Activated naive CD4-positive, alpha-beta T cell treated with anti-CD3 and anti-CD28 coated beads, Interleukin-2, amount 50 U/mL, for 72 hours (primary cell): ENCODE data around the gene YTHDF2. TPM values are rescaled to one million over a fixed set of nuclear protein-coding genes. Genes with fewer than 3 reads are reported as not detected.
"Not testable (repeated sequence)": the region's sequence is repeated elsewhere in the genome, so short reads cannot be mapped to it uniquely, and the experiment has no call there.

Source experiments
- ATAC-seq, 2 donors: fragments of 150-1000 bp; cut with Tn5 transposase; 2 replicates each; pipeline ENCODE4 v1.10.0; 2021; ENCODE audit warnings: mild to moderate bottlenecking in 2 of 2, moderate library complexity in 2 of 2
- DNase-seq, 2 donors: peaks; one replicate each; pipeline ENCODE4 v3.0.0; 2021 to 2022; ENCODE audit warnings: low spot score in 2 of 2
- H3K27ac Mint-ChIP-seq, 2 donors: one replicate each; pipeline ENCODE4 v1.8.0; 2022; ENCODE audit warnings: mild to moderate bottlenecking in 2 of 2, mixed read lengths in 2 of 2
- H3K36me3 Mint-ChIP-seq, 2 donors: one replicate each; pipeline ENCODE4 v1.8.0; 2022; ENCODE audit warnings: mixed read lengths in 2 of 2
- H3K9me3 Mint-ChIP-seq, 2 donors: one replicate each; pipeline ENCODE4 v1.8.0; 2022; ENCODE audit warnings: mixed read lengths in 2 of 2
- total RNA-seq, 2 donors: library from RNA; stranded (reverse); gene quantifications; one replicate each; pipeline ENCODE4 v1.2.3, GENCODE V29; 2022

The YTHDF2 gene
- total RNA-seq, 2 donors from 2014 or later, result 65.7 to 78.0 TPM

DNA sequence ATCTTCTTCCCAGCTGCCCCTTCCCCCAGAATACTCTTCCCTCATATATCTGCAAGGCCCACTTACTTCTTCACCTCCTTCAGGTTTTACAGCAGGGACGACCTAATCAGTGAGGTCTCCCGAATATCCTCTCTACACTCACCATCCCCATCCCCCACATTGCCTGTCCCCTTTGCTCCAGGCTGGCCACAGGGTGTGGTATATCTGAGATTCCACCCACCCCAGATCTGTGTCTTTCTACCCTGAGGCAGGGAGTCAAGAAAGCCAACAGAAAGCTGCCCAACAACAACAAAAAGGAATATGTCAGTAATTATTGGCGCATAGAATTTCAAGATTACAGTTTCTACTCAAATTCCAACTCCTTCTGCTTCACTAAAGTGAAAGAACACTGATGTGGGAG lies 45.3 kb downstream of the YTHDF2 start:
- Mint-ChIP-seq H3K36me3 (no peaks in the 10 kb centered on the region), H3K27ac (no peak overlapping the region), H3K9me3 (no peaks in the 10 kb centered on the region)
- DNase-seq (no peak), ATAC-seq (no peak)

DNA sequence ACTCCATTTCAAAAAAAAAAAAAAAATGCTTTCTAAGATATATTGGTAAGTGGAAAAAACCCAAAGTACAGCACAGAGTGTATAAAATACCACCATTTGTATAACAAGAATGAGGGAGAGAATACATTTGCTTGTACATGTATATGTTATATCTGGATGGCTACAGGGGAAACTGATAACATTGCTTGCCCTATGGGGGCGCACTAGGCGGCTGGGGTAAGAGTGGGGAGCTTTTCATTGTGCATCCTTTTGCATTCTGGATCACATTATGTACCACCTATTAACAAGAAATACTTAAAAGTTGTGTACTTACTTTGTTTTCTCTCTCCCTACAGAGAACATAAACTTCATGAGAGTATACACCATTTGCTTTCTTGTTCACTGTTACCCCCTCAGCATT lies 46.6 kb downstream of the YTHDF2 start:
- H3K27ac Mint-ChIP-seq, result no peak overlapping the region
- DNase-seq (no peak), ATAC-seq (no peak)
- H3K36me3 Mint-ChIP-seq, result no peaks in the 10 kb centered on the region
- H3K9me3 Mint-ChIP-seq, result no peaks in the 10 kb centered on the region

DNA sequence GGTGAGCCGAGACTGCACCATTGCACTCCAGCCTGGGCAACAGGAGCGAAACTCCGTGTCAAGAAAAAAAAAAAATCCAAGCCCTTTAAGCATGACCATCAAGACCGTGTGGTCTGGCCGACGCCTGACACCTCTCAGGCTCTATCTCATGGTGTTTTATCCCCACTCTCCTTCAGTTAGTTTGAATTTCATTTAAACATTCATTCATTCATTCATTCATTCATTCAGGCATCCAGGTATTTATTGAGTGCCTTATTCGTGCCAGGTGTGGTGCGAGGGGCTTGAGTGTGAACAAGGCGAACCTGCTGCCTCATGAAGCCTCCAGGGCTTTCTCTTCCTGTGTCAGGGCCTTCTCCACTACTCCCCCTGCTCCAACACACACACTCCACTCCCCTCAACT lies 52.7 kb downstream of the YTHDF2 start:
- no peak for ATAC-seq
- Mint-ChIP-seq H3K36me3 (no peaks in the 10 kb centered on the region), H3K9me3 (no peaks in the 10 kb centered on the region), H3K27ac (no peak overlapping the region)
- DNase-seq, result no peak

DNA sequence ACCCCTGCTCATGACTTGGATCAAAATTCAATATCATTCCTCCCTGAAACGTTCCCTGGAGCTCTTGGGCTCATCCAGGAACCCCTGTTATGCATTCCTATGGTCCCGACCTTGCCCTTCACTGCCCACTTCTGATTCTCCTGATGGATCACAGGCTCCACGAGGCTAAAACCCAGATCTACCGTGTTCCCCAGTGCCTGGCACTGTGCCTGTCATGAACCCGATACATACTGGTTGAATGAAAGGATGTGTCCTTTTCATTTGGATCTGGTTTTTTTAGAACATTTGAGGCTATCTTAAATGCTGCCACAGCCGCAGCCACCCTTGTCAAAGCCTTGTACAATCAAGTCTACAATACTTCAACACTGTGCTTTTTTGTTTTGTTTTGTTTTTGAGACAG lies 53.1 kb downstream of the YTHDF2 start:
- Mint-ChIP-seq H3K36me3 (no peaks in the 10 kb centered on the region), H3K27ac (no peak overlapping the region), H3K9me3 (no peaks in the 10 kb centered on the region)
- DNase-seq, result no peak
- ATAC-seq, result no peak

DNA sequence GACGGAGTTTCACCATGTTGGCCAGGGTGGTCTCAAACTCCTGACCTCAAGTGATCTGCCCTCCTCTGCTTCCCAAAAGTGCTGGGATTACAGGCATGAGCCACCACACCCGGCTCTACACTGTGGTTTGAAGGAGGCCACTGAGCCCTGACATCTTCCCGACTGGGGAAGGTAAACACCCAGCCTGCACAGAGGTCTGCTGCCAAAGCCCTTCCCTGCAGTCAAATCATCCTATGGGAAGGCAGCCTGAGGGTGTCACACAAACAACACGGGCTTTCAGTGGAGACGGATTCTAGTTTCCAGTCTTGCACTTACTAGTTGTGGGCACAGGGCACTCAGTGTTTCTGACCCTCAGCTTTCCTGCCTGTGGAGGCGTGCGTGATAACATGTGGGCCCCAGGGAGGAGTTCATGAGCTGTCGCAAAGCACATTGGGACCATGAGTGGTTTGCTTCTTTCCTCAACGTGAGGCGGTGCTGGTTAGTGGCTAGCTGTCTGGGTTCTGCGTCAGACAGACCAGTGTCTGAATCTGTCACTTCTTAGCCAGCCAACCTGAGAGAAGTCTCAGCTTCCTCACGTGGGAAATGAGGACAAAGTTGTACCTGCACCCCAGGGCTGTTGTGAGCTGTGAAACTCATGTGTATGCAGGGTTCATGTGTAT lies 53.8 kb downstream of the YTHDF2 start:
- Mint-ChIP-seq H3K36me3 (no peaks in the 10 kb centered on the region), H3K9me3 (no peaks in the 10 kb centered on the region)
- no peak for ATAC-seq

DNA sequence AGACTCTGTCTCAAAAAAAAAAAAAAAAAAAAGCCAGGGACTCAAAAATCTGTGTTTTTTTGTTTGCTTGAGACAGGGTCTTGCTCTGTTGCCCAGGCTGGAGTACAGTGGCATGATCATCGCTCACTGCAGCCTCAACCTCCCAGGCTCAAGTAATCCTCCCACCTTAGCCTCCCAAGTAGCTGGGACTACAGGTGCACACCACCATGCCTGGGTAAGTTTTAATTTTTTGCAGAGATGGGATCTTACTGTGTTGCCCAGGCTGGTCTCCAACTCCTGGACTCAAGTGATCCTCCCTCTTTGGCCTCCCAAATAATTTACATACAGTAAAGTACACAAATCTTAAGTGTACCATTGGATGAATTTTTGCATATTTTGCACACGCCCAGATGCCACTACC lies 55.2 kb downstream of the YTHDF2 start:
- DNase-seq, H3K9me3 Mint-ChIP-seq, ATAC-seq, H3K27ac Mint-ChIP-seq, H3K36me3 Mint-ChIP-seq: not testable (repeated sequence)

More for the DNA sequence above, 53.8 kb downstream of the YTHDF2 start:
- no peak overlapping the region for H3K27ac Mint-ChIP-seq
- no peak for DNase-seq

DNA sequence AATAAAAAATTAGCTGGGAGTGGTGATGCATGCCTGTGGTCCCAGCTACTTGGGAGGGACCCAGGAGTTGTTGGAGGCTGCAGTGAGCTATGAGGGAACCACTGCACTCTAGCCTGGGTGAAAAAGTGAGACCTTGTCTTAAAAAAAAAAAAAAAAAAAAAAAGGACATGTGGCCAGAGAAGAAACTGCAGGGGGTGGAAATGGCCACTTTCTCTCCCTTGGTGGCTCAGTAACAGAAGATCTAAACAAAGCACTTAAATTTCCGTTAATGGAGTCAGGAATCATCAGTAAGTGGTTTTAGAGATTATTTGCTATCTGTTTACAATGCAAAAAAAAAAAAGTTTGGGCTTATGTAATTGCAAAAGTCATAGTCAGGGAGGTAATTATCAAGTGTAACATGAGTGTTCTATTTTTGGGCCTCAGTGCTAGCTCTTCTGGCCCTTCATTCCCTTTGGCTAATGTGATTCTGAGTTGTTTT lies 55.9 kb downstream of the YTHDF2 start:
- DNase-seq (no peak), ATAC-seq (no peak)
- Mint-ChIP-seq H3K36me3 (no peaks in the 10 kb centered on the region), H3K9me3 (no peaks in the 10 kb centered on the region), H3K27ac (peak overlapping the region in 1 of 2 donors; percentile 10)

DNA sequence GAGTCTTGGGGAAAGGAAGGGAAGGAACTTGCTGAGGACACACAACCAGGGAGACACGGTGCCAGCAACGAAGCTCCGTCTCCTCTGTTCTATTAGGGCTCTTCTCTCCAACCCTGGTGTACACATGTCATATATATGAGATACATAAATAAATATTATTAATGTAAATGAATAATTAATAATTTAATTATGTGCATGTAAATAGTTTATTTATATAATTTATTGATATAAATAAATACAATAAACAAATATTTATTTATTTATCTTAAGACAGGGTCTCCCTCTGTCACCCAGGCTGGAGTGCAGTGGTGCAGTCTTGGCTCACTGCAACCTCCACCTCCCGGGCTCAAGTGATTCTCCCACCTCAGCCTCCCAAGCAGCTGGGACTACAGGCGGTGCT lies 57.8 kb downstream of the YTHDF2 start:
- not testable (repeated sequence) for DNase-seq, H3K27ac Mint-ChIP-seq, H3K36me3 Mint-ChIP-seq

DNA sequence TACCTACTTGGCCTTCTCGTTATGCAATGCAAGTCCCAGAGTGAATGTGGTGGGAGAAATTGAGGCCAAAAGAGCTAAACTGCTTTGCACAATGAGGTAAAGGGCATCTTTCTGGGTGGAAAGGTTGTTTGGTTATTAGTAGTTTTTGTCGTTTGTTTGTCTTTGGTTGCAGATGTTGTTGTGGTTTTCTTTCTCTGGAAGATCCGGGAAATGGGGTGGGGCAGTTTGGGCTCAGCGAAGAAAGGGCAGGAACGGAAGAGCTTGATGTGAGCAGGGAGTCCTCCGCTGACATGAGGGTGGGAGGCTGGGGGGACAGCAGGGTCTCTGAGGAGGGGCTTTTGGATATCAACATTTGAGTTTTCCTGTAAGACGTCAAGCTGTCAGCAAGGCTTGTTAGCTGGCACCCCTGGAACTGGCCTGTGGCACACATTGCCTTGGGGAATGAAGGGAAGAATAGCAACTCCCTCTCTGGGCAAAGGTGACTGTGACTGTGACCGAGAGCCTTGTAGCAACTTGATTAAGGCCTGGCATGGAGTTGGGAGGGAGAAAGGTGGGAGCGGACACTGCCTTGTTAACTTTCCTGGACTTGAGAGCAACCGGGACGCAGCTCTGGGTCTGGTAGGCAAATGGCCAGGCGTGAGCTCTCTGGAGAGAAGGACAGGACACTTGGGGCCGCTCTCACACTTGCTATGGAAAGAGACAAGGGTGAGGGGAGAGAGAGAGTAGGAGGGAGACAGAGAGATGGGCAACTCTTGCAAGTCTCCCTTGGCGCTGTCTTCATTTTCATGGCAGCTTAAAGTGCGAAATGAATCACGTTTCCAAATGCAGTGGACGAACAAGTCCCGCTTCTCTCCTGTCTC lies 59.8 kb downstream of the YTHDF2 start:
- DNase-seq (no peak), ATAC-seq (no peak)
- Mint-ChIP-seq H3K36me3 (no peaks in the 10 kb centered on the region), H3K9me3 (no peaks in the 10 kb centered on the region), H3K27ac (no peak overlapping the region)

More for the DNA sequence above, 57.8 kb downstream of the YTHDF2 start:
- ATAC-seq, H3K9me3 Mint-ChIP-seq: not testable (repeated sequence)

DNA sequence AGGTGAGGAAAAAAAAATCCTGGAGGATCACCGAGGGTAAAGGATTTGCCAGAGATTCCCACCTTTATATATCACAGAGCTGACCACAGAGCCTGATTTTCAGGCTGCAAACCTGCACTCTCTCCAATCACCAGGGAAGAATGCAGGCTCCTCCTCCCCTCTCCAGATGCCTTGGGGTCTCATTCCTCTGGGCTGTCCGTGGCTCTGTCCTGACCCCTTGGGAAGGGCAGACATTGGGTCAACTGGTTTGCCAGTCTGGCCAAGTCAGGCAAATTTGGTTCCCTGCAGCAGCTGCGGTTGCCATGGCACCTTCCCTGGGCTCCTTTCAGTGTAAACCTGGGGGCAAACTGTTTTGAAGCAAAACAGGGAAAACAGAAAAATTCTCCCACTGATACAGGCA lies 63.6 kb downstream of the YTHDF2 start:
- no peak for ATAC-seq
- Mint-ChIP-seq H3K9me3 (no peaks in the 10 kb centered on the region), H3K27ac (no peak overlapping the region)

DNA sequence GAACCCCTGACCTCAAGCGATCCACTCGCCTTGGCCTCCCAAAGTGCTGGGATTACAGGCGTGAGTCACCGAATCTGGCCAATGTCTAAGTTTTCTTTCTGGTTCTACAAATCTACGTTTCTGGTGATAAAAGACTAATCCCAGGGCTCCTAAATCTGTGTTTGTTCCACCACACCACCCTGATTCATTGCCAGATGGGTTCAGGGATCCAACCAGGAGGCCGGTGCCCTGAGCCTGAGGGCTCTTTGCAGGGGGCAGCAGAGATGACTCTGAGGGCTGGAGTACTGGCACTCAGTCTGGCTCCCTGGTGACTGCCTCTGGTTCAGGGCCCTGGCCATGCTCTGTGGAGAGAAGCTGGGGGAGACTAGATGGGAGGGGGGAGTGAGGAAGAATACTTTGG lies 64.7 kb downstream of the YTHDF2 start:
- H3K27ac Mint-ChIP-seq, result peak overlapping the region in 1 of 2 donors; percentile 3
- ATAC-seq (no peak), DNase-seq (no peak)
- H3K36me3 Mint-ChIP-seq, result no peaks in the 10 kb centered on the region
- no peaks in the 10 kb centered on the region for H3K9me3 Mint-ChIP-seq

More for the DNA sequence above, 63.6 kb downstream of the YTHDF2 start:
- H3K36me3 Mint-ChIP-seq, result no peaks in the 10 kb centered on the region
- no peak for DNase-seq

DNA sequence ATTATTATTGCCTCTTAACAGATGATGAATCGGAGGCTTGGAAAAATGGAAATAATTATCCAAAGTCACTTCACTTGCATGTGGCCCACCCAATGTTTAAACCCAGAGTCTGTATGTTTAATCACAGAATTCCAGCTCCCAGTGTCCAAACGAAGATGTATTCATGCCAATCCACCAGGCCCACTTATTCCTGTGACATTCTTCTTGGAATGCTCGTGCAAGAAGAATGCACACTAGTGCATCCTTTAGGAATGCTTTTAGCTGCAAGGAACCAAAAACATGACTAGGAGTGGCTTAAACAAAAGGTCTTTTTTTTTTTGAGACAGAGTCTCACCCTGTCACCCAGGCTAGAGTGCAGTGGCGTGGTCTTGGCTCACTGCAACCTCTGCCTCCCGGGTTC lies 66.3 kb downstream of the YTHDF2 start:
- Mint-ChIP-seq H3K36me3 (no peaks in the 10 kb centered on the region), H3K27ac (no peak overlapping the region), H3K9me3 (no peaks in the 10 kb centered on the region)
- no peak for ATAC-seq
- no peak for DNase-seq

DNA sequence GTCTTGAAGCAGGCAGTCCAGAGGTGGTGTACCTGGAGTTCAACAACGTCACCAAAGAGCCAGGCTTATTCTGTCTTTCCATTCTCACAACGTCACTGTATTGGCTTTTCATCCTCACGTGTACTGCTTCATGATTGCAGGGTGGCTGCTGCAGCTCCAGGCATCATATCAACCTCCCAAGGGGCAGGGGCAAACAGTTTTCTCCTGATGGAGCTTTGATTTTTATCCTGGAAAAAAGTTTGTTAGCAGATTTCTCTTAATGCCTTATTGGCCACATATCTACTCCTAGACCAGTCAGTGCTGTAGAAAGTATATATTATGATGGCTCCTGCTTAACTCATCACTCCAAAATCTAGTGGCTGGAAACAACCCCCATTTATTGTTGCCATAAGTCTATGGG lies 66.9 kb downstream of the YTHDF2 start:
- H3K9me3 Mint-ChIP-seq, result no peaks in the 10 kb centered on the region
- no peak for ATAC-seq

DNA sequence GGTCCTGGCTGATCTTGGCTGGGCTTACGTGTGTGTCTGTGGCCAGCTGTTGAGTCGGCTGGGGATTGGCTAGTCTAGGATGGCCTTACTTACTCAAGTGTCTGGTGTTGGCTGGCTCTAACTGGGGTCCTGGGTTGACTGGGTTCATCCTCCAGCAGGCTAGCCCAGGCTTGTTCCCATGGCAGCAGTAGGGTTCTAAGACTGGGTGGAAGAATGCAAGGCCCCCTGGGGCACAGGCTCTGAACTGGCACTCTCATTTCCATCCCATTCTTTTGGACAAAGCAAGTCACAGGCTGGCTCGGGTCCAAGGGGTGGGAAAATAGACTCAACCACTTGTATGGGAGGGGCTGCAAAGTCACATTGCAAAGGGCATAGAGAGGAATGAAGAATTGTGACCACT lies 67.3 kb downstream of the YTHDF2 start:
- no peak for ATAC-seq
- no peak for DNase-seq
- Mint-ChIP-seq H3K36me3 (no peaks in the 10 kb centered on the region), H3K9me3 (no peaks in the 10 kb centered on the region), H3K27ac (no peak overlapping the region)

More for the DNA sequence above, 66.9 kb downstream of the YTHDF2 start:
- H3K36me3 Mint-ChIP-seq, result no peaks in the 10 kb centered on the region
- H3K27ac Mint-ChIP-seq, result no peak overlapping the region
- no peak for DNase-seq

DNA sequence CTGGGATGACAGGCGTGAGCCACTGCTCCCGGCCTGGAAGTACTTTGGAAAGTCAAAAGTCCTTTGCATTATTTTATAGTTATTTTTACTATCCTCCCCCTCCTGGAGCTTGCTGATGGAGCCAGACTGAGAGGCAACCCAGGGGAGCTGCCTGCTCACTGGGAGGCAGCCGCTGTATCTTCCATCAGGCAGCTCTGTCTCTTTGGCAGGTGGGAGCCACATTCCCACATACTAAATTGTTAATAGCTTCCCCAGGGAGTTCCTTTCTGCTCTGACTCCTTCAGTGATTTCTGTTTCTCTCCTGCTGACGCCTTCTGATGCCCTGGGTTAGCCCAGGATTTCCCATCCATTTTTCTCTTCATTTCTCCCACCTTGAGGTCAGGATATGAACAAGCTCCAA lies 70.3 kb downstream of the YTHDF2 start:
- no peaks in the 10 kb centered on the region for H3K36me3 Mint-ChIP-seq
- H3K27ac Mint-ChIP-seq, result no peak overlapping the region
- DNase-seq, result no peak
- ATAC-seq, result no peak
- H3K9me3 Mint-ChIP-seq, result no peaks in the 10 kb centered on the region

DNA sequence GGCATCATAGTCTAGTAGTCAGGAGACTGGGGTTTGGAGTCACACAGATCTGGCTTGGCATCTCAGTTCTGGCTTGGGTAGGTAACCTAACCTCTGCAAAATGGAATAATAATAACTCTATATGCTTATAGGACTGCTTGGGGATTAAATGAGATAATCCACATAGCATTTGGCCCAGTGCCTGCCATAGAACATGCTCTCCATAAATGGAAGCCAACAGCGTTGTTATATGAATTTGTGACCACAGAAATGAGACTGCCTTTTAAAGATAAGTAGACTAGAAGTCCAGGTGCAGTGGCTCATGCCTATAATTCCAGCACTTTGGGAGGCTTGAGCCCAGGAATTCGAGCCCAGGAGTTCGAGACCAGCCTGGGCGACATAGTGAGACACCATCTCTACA lies 71.2 kb downstream of the YTHDF2 start:
- no peak overlapping the region for H3K27ac Mint-ChIP-seq
- no peaks in the 10 kb centered on the region for H3K36me3 Mint-ChIP-seq
- no peak for ATAC-seq
- DNase-seq, result no peak
- no peaks in the 10 kb centered on the region for H3K9me3 Mint-ChIP-seq

DNA sequence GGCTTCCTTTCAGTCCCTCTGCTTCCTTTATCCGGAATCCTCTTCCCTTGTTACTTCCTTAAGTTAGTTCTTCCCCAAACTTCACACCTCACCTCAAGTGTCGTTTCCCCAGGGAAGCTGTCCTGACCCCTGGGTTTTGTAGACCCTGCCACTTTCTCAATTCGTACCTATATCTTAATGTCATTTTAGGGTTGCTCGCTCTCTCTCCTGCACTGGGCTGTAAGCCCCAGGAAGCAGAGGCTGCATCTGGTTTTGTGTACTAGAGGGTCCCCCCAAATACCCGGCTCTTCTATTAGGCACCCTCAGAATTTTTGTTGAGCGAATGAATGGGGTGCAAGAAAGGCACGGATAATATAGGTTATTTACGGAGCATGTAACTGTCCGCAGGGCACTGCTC lies 74.6 kb downstream of the YTHDF2 start:
- DNase-seq (no peak), ATAC-seq (no peak)
- Mint-ChIP-seq H3K27ac (no peak overlapping the region), H3K9me3 (no peaks in the 10 kb centered on the region), H3K36me3 (no peaks in the 10 kb centered on the region)
